GM12874 (cell line): ENCODE data around the gene CHMP1A.

ENCODE experiments used
- TF ChIP-seq, protein P1 (sequence below): IDR thresholded peaks from 2 replicates; pipeline ENCODE4 v1.5.1; 2011; ENCODE audit warnings: low read depth, mild to moderate bottlenecking, control low read depth, low read length, moderate library complexity; ENCODE audit not compliant: insufficient read depth

The CHMP1A gene

DNA sequence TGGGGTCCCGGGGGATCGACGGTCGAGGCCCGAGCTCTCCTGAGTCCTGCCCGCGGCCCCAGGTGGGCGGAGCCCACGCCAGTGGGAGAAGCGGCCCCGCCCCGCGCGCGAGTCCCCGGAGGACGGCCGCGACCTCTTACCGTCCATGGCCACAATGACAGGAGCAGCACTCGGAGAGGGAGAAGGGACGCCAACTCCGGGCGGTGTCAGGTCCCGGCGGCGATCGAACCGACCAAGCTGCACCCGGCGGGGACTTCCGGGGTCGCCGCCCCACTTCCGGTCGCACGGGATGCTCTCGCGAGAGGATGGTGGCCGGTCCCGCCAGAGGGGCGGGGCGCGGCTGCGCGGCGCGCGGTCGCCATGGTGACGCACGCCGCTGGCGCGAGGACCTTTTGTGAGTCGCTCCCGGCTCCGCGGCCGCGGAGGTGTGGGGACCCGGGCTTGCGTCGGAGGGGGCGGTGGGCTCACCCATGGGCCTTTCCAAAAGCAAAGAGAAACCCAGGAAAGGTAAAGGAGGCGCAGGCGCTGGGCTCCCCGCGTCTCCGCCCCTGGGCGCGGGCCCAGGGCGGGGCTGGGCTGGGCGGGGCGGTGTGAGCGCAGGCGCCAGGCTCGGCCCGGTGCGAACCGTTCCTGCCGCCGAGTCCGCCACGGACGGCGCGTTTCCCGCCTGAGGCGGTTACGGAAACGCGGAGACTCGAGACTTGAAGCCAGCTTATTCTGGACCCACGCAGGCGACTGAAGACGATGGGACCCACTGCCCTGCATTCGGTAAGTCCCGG is at the start of gene CHMP1A, which contains the start of gene SPATA33:
Gene CHMP1A, minus strand, starts transcription at position 267 of the 779 bp plus-strand sequence. Its CDS starts 120 bp downstream, at position 147.
Gene SPATA33, plus strand, starts transcription at position 395 of the 779 bp plus-strand sequence. Its CDS starts 76 bp downstream, at position 471.
- TF ChIP-seq, protein P1, sequence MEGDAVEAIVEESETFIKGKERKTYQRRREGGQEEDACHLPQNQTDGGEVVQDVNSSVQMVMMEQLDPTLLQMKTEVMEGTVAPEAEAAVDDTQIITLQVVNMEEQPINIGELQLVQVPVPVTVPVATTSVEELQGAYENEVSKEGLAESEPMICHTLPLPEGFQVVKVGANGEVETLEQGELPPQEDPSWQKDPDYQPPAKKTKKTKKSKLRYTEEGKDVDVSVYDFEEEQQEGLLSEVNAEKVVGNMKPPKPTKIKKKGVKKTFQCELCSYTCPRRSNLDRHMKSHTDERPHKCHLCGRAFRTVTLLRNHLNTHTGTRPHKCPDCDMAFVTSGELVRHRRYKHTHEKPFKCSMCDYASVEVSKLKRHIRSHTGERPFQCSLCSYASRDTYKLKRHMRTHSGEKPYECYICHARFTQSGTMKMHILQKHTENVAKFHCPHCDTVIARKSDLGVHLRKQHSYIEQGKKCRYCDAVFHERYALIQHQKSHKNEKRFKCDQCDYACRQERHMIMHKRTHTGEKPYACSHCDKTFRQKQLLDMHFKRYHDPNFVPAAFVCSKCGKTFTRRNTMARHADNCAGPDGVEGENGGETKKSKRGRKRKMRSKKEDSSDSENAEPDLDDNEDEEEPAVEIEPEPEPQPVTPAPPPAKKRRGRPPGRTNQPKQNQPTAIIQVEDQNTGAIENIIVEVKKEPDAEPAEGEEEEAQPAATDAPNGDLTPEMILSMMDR = no peak

DNA sequence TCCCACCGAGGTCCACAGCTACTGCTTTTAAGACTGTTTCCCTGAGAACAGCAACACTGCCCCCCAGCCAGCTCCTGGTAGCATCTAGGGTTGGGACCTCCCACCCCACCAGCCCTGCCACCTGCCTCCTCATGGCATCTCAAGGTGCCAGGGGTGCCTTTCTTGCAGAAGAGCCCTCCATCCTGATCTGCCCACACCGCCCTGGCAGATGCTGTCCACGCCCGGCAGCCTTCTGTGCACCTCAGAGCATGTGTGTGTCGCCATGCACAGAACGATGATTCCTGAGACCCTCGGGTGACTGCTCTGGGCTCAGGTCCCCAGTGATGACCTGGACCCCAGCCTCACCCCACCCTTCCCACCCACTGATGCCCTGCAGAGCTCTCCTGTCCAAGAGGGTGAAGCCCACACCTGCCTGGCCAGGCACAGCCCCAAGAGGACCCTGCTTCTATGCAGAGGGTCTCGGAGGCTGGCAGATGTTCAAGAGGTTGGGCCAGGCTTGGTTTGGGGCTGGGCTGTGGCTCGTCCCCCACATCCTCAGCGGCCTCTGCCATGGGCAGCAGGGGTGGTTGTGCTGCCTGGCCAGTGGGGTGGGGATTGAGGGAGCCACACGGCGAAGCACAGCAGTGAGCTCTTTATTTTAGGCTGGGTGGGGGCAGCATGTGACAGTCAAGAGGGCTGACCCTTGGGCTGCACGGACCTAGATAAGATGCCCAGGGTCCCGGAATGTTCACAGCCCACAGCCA is 49.2 kb upstream of the CHMP1A start:
- TF ChIP-seq, protein P1 = no peak

DNA sequence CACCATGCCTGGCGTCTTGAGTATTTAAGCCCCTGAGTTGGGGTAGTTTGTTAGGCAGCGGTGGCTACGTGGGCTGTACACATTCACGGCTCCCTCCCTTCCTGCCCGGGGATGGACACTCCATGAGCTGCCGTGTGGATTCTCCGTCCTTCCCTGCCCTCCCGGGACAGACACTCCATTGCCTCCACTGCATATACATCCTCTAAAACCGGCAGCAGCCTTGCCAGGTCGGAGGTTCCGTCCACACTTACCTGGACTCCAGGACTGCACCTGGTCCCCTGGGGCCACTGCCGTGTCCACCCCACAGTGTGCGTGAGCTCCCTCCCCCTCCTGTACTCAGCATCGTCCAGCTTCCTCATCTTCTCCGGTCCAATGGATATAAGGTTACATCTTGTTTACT is 47.5 kb upstream of the CHMP1A start:
- TF ChIP-seq, protein P1 = no peak

DNA sequence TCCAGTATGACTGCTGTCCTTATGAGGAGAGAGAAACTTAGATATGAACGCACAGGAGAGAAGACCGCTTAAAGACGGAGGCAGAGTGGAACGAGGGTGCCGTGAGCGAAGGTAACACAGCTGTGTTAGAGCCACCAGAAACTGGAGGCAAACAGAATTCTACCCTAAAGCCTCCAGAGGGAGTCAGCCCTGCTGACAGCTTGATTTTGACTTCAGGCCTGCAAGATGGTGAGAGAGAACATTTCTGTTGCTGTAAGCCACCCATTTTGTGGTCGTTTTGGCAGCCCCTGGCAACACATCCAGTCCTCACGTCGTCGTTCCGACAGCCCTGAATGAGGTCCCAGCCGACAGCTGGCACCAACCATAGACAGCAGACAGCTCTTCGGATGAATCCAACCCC is 46.8 kb upstream of the CHMP1A start:
- TF ChIP-seq, protein P1 = no peak

DNA sequence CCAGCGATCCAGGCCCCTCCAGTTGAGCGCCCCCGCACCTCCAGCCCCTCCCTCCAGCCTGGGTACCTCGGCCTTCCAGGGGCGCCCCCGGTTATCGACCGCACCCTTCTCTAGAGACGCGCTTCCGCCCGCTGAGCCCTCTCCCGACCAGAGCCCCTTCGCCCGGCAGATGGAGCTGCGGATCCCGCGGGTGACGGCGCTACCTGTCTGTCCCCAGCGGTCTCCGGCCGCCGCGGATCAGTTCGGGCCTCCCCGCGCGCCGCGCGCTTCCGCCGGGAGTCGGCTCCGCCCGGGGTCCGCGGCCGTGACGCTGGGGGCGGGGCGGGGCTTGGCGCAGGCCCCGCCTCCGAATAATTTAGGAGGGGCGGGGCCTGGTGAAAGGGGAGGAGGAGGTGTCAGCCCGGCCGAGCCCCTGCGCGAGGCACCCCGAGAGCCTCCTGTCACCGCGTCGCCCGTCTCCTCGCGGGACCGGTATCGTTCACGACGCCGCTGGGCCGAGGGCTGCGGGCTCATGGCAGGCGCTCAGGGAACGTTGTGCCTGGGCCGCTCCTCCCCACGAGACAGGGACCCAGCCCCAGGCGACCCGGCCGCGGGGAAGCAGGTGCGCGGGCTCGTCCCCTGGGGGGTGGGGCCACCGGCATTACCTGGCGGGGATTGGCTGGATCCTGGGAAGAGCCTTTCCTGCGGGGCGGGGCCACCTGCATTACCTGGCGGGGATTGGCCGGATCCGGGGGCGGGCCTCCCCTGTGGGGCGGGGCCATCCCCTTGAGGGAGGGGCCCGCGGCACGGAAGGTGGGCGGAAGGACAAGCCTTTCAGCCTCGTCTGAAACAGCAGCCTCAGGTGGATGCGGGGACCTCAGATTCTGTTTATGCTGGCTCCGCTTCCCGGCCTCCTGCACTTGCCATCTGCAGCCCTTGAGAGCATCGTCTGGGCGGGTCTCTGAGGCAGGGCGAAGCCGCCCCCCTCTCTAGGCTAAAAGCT is 44.2 kb upstream of the CHMP1A start, which contains the start of gene SPATA2L:
Gene SPATA2L, minus strand, starts transcription at position 281 of the 982 bp plus-strand sequence. CDS start 473 bp downstream, outside the sequence.
- TF ChIP-seq, protein P1 = peak; percentile 40

DNA sequence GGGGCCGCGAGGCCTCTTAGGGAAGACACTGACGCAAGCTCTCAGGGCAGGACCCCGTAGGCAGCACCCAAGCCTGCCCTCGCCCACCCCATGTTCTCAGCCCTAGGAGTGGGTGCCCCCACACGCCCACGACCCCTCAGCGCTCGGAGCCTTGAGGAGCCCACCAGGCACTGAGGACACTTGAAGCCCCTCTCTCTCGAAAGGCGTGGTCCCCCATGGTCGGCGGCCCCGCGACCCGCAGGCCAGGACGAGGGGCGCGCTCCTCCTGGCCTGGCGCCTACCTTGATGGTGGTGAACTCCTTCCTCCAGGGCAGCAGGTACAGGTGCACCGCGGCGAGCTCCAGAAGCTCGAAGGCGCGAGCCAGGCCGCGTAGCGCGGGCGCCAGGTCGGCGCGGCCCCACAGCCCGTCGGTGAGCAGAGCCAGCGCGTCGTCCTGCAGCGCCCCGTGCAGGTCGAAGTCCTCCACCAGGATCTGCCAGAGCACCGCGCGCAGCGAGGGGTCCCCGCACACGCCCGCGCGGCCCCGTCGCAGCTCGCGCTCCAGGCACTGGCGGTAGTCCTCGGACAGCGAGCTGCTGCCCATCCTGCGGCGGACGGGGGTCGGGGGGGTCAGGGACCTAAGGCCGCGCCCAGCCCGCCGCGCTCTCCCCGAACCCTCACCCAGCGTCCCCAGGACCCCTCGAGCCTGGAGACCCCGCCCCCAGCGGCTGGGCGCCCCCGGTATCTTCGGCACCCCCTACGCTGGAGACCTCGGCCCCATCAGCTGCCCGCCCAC is 43.3 kb upstream of the CHMP1A start:
- TF ChIP-seq, protein P1 = peak; percentile 69
